AG04449 (cell line): ENCODE measurements around the gene TMEM225B.
"Not testable (repeated sequence)": the region's sequence is repeated elsewhere in the genome, so short reads cannot be mapped to it uniquely, and the experiment has no call there.

Source experiments
- CTCF ChIA-PET: fragments of 350-600 bp; formaldehyde crosslinking; extraction: SDS; loops from one replicate; lab custom pipeline; 2021; ENCODE audit warnings: antibody characterized with exemption; lab: Yijun Ruan, JAX
- POLR2A ChIA-PET: fragments of 400-600, 350-600 bp; formaldehyde crosslinking; extraction: SDS; loops from one replicate; lab custom pipeline; 2020; ENCODE audit warnings: antibody characterized with exemption, inconsistent platforms; lab: Yijun Ruan, JAX
- DNase-seq: peaks from one replicate; pipeline ENCODE4 v3.0.0-alpha.2; 2010; ENCODE audit warnings: low read depth, low spot score
- H3K4me3 ChIP-seq: 2 replicates; pipeline ENCODE4 v1.5.1; 2011; ENCODE audit warnings: low read depth, mild to moderate bottlenecking, control low read depth, low read length
- CTCF ChIP-seq: IDR thresholded peaks from one replicate; pipeline ENCODE4 v1.5.1; 2011; ENCODE audit warnings: mild to moderate bottlenecking, moderate library complexity, low read length, control low read depth, inconsistent platforms; ENCODE audit not compliant: insufficient read depth; ENCODE audit errors: missing control alignments

The TMEM225B gene

GRCh38 chr7:99597762-99598501 is at the start of gene TMEM225B:
Gene TMEM225B, plus strand, starts transcription at chr7:99598267. Its CDS starts 6,122 bp downstream, at chr7:99604389.
- DNase-seq: no peak
- TF ChIP-seq CTCF: no peak
- POLR2A ChIA-PET: no interaction called here

GRCh38 chr7:99549545-99549944 is 48.5 kb upstream of the TMEM225B start:
- H3K4me3 ChIP-seq, DNase-seq, POLR2A ChIA-PET: not testable (repeated sequence)
- CTCF ChIA-PET: interaction anchor here (0.6 kb wide), 1 partner anchor 54 kb away, joined by 3 read pairs; no protein-coding TSS in a partner anchor

More at GRCh38 chr7:99597762-99598501, at the start of gene TMEM225B:
- CTCF ChIA-PET: interaction anchor here (0.6 to 0.9 kb wide), 2 partner anchors 18 to 73 kb away, joined by 3 to 4 read pairs; partner anchors contain the start of gene ZSCAN25
- no peak within 1 kb of the TSS for H3K4me3 ChIP-seq

- no peak for DNase-seq
- TF ChIP-seq CTCF: no peak
- ChIA-PET POLR2A (no interaction called here), CTCF (interaction anchor here (1.8 kb wide), 1 partner anchor 26 kb away, joined by 5 read pairs; no protein-coding TSS in a partner anchor)
- H3K4me3 ChIP-seq: peak overlapping the region; percentile 99
Measured at GRCh38 chr7:99551334-99551733, 46.7 kb upstream of the TMEM225B start.

- TF ChIP-seq CTCF: no peak
- peak within 1 kb of the TSS; percentile 99 for H3K4me3 ChIP-seq
- ChIA-PET POLR2A (interaction anchor here (0.8 to 0.9 kb wide), 2 partner anchors 12 to 47 kb away, joined by 3 to 6 read pairs; partner anchors contain the start of gene ZKSCAN5), CTCF (interaction anchor here (1.8 kb wide), 1 partner anchor 27 kb away, joined by 5 read pairs; no protein-coding TSS in a partner anchor)
- peak; percentile 33 for DNase-seq
Measured at GRCh38 chr7:99551767-99552463, 46.2 kb upstream of the TMEM225B start, which contains the start of gene FAM200A. Gene FAM200A, minus strand, starts transcription at chr7:99552114. Its CDS starts 3,707 bp downstream, at chr7:99548407.

GRCh38 chr7:99553039-99553438 is 45.0 kb upstream of the TMEM225B start:
- no peak for DNase-seq
- no peak overlapping the region for H3K4me3 ChIP-seq
- ChIA-PET POLR2A (no interaction called here), CTCF (no interaction called here)
- no peak for TF ChIP-seq CTCF

- ChIA-PET POLR2A (no interaction called here), CTCF (no interaction called here)
- DNase-seq: no peak
- TF ChIP-seq CTCF: no peak
- H3K4me3 ChIP-seq: no peak overlapping the region
Measured at GRCh38 chr7:99554939-99555338, 43.1 kb upstream of the TMEM225B start.
